GM18951 (cell line): ENCODE data around the gene TBC1D5.

Experiments
- POLR2A ChIP-seq: IDR thresholded peaks from 4 replicates; pipeline ENCODE4 v1.6.1; 2011; ENCODE audit warnings: mild to moderate bottlenecking; ENCODE audit not compliant: insufficient read length, insufficient read depth; ENCODE audit errors: extremely low read depth
- in situ Hi-C: fragments of 300-500 bp; cut with MboI; formaldehyde crosslinking; loops from one replicate; pipeline ENCODE4 v1.12.0; 2022; ENCODE audit warnings: low sequenced_read_pairs, mixed read lengths, inconsistent platforms; ENCODE audit not compliant: unreplicated experiment

The TBC1D5 gene

GRCh38 chr3:17577796-17578520 lies 164.5 kb downstream of the TBC1D5 start:
- in situ Hi-C loops: no loop called here
- TF ChIP-seq POLR2A: no peak

GRCh38 chr3:17573396-17573795 lies 169.0 kb downstream of the TBC1D5 start:
- no peak for TF ChIP-seq POLR2A
- in situ Hi-C loops: no loop called here

- in situ Hi-C loops: no loop called here
- no peak for TF ChIP-seq POLR2A
These were observed 170.7 kb downstream of the TBC1D5 start for GRCh38 chr3:17571686-17572085.

GRCh38 chr3:17562845-17563244 lies 179.6 kb downstream of the TBC1D5 start:
- in situ Hi-C loops: no loop called here

GRCh38 chr3:17558565-17558964 lies 183.9 kb downstream of the TBC1D5 start:
- TF ChIP-seq POLR2A: no peak
- in situ Hi-C loops: no loop called here

More at GRCh38 chr3:17562845-17563244, 179.6 kb downstream of the TBC1D5 start:
- no peak for TF ChIP-seq POLR2A

- no peak for TF ChIP-seq POLR2A
- in situ Hi-C loops: no loop called here
These were observed 184.5 kb downstream of the TBC1D5 start for GRCh38 chr3:17557749-17558463.

GRCh38 chr3:17555525-17555924 lies 186.9 kb downstream of the TBC1D5 start:
- no peak for TF ChIP-seq POLR2A
- in situ Hi-C loops: no loop called here

- in situ Hi-C loops: no loop called here
- TF ChIP-seq POLR2A: no peak
These were observed 188.4 kb downstream of the TBC1D5 start for GRCh38 chr3:17554078-17554477.

- in situ Hi-C loops: no loop called here
- no peak for TF ChIP-seq POLR2A
These were observed 189.4 kb downstream of the TBC1D5 start for GRCh38 chr3:17553080-17553479.

- in situ Hi-C loops: no loop called here
- TF ChIP-seq POLR2A: no peak
These were observed 190.1 kb downstream of the TBC1D5 start for GRCh38 chr3:17552351-17552750.

- TF ChIP-seq POLR2A: no peak
- in situ Hi-C loops: no loop called here
These were observed 190.5 kb downstream of the TBC1D5 start for GRCh38 chr3:17551895-17552294.

- in situ Hi-C loops: no loop called here
- no peak for TF ChIP-seq POLR2A
These were observed 191.1 kb downstream of the TBC1D5 start for GRCh38 chr3:17551333-17551732.

- in situ Hi-C loops: no loop called here
- TF ChIP-seq POLR2A: no peak
These were observed 191.8 kb downstream of the TBC1D5 start for GRCh38 chr3:17550624-17551023.
